Neural progenitor cell (in vitro differentiated cells): ENCODE data around the gene SUMO2.

ENCODE experiments used
- EZH2 ChIP-seq: fragments of 200-600 bp; sonication (generic); IDR thresholded peaks from 2 replicates; pipeline ENCODE4 v1.6.1; 2017; ENCODE audit warnings: antibody characterized with exemption, mild to moderate bottlenecking, moderate library complexity
- EZH2phosphoT487 ChIP-seq: fragments of 200-600 bp; sonication (generic); IDR thresholded peaks from 2 replicates; pipeline ENCODE4 v1.6.1; 2017; ENCODE audit warnings: antibody characterized with exemption
- TF ChIP-seq, protein P1 (sequence below): fragments of 200-600 bp; sonication (generic); IDR thresholded peaks from 2 replicates; pipeline ENCODE4 v1.5.1; 2017; ENCODE audit warnings: antibody characterized with exemption, mild to moderate bottlenecking

DNA sequence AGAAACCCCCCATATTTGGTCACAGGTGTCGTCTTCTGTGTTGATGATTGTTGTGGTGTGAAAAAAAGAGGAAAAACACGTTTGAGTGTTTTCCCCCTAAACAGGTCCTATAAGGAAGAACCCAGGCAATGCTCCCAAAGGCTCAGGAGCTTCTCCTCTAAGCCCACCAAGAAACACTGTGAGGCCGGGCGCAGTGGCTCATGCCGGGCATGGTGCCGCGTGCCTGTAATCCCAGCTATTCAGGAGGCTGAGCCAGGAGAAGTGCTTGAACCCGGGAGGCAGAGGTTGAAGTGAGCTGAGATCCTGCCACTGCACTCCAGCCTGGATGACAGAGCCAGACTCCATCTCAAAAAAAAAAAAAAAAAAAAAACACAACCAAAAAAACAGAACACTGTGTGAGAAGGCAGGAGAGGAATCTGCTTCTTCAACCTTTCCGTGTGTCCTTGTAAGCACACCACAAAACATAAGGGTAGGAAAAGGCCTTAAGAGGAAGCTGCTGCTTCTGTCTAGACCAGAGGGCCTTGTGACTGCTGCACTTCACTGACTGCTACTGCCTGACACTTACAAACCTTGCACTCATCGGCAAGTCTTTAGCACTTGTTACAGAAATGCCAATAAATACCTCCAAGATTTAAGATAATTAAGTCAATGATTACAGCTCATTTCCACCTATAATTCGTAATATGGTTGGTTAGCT lies 37.8 kb downstream of the SUMO2 start:
- TF ChIP-seq, protein P1, sequence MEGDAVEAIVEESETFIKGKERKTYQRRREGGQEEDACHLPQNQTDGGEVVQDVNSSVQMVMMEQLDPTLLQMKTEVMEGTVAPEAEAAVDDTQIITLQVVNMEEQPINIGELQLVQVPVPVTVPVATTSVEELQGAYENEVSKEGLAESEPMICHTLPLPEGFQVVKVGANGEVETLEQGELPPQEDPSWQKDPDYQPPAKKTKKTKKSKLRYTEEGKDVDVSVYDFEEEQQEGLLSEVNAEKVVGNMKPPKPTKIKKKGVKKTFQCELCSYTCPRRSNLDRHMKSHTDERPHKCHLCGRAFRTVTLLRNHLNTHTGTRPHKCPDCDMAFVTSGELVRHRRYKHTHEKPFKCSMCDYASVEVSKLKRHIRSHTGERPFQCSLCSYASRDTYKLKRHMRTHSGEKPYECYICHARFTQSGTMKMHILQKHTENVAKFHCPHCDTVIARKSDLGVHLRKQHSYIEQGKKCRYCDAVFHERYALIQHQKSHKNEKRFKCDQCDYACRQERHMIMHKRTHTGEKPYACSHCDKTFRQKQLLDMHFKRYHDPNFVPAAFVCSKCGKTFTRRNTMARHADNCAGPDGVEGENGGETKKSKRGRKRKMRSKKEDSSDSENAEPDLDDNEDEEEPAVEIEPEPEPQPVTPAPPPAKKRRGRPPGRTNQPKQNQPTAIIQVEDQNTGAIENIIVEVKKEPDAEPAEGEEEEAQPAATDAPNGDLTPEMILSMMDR: no peak
- TF ChIP-seq EZH2phosphoT487: no peak
- TF ChIP-seq EZH2: no peak
